Neuronal stem cell (in vitro differentiated cells): ENCODE measurements around the gene DDX28.

Experiments
- DNase-seq: peaks from one replicate; pipeline ENCODE4 v3.0.0-alpha.2; 2013; ENCODE audit warnings: low spot score
- H2AFZ ChIP-seq: one replicate; pipeline ENCODE4 v1.6.1; 2013; ENCODE audit warnings: mild to moderate bottlenecking, low read length, inconsistent platforms
- H2AK5ac ChIP-seq: 2 replicates; pipeline ENCODE4 v1.6.1; 2013; ENCODE audit warnings: low read depth, mild to moderate bottlenecking, inconsistent platforms, low read length, moderate library complexity, mixed read lengths
- H2BK120ac ChIP-seq: 2 replicates; pipeline ENCODE4 v1.6.1; 2013; ENCODE audit warnings: low read depth, mild to moderate bottlenecking, inconsistent platforms, low read length, moderate library complexity, mixed read lengths
- H2BK12ac ChIP-seq: one replicate; pipeline ENCODE4 v1.6.1; 2013; ENCODE audit warnings: low read length, inconsistent platforms
- H2BK15ac ChIP-seq: 2 replicates; pipeline ENCODE4 v1.6.1; 2013; ENCODE audit warnings: mild to moderate bottlenecking, low read length, inconsistent platforms, mixed read lengths
- H2BK5ac ChIP-seq: one replicate; pipeline ENCODE4 v1.6.1; 2013; ENCODE audit warnings: inconsistent platforms, mild to moderate bottlenecking, low read length, moderate library complexity
- H3K14ac ChIP-seq: one replicate; pipeline ENCODE4 v1.6.1; 2013; ENCODE audit warnings: low read length, inconsistent platforms
- H3K18ac ChIP-seq: 2 replicates; pipeline ENCODE4 v1.6.1; 2013; ENCODE audit warnings: low read length, inconsistent platforms
- H3K23ac ChIP-seq: 2 replicates; pipeline ENCODE4 v1.6.1; 2013; ENCODE audit warnings: low read depth, mild to moderate bottlenecking, mixed read lengths, low read length, inconsistent platforms; ENCODE audit not compliant: poor library complexity
- H3K27ac ChIP-seq: replicated peaks from 3 replicates; pipeline ENCODE4 v1.5.1; 2013; ENCODE audit warnings: low read length, inconsistent platforms
- H3K27me3 ChIP-seq, 3 experiments: 2 replicates each; pipeline ENCODE4 v1.6.1; 2013; ENCODE audit warnings: low read length in 3 of 3, mild to moderate bottlenecking in 2 of 3, inconsistent platforms in 1 of 3, low read depth in 1 of 3, mixed read lengths in 1 of 3, moderate library complexity in 1 of 3; ENCODE audit not compliant: control insufficient read depth in 3 of 3, insufficient read depth in 3 of 3
- H3K36me3 ChIP-seq, 2 donors: replicated peaks in 1 of 2; 2 replicates each; pipeline ENCODE4 v1.6.1; 2013; ENCODE audit warnings: low read length in 2 of 2; ENCODE audit not compliant: control insufficient read depth in 2 of 2, insufficient read depth in 2 of 2
- H3K4ac ChIP-seq: 2 replicates; pipeline ENCODE4 v1.6.1; 2013; ENCODE audit warnings: inconsistent platforms, mild to moderate bottlenecking, low read length, moderate library complexity
- H3K4me1 ChIP-seq, 2 donors: 1 replicate in 1 of 2; 2 replicates in 1 of 2; pipeline ENCODE4 v1.6.1; 2013; ENCODE audit warnings: low read length in 2 of 2, low read depth in 1 of 2; ENCODE audit not compliant: control insufficient read depth in 2 of 2, insufficient read depth in 1 of 2
- H3K4me2 ChIP-seq: one replicate; pipeline ENCODE4 v1.6.1; 2013; ENCODE audit warnings: mild to moderate bottlenecking, low read length, inconsistent platforms; ENCODE audit not compliant: insufficient read depth, poor library complexity, severe bottlenecking
- H3K4me3 ChIP-seq, 2 donors: 2 replicates each; pipeline ENCODE4 v1.5.1; 2013; ENCODE audit warnings: low read length in 2 of 2, mild to moderate bottlenecking in 2 of 2, inconsistent platforms in 1 of 2, moderate library complexity in 1 of 2
- H3K79me1 ChIP-seq: one replicate; pipeline ENCODE4 v1.6.1; 2013; ENCODE audit warnings: low read depth, mild to moderate bottlenecking, inconsistent platforms, low read length, moderate library complexity
- H3K9ac ChIP-seq: one replicate; pipeline ENCODE4 v1.6.1; 2013; ENCODE audit warnings: mild to moderate bottlenecking, low read depth, low read length, inconsistent platforms; ENCODE audit not compliant: poor library complexity
- H3K9me3 ChIP-seq, 2 donors: replicated peaks in 1 of 2; 2 replicates each; pipeline versions ENCODE3 to v1.6.1; 2013; ENCODE audit warnings: low read length in 2 of 2, mild to moderate bottlenecking in 2 of 2, inconsistent platforms in 1 of 2, low read depth in 1 of 2, mixed read lengths in 1 of 2, moderate library complexity in 1 of 2; ENCODE audit not compliant: control insufficient read depth in 2 of 2, insufficient read depth in 1 of 2
- H4K8ac ChIP-seq: one replicate; pipeline ENCODE4 v1.6.1; 2013; ENCODE audit warnings: low read depth, mild to moderate bottlenecking, inconsistent platforms, low read length, moderate library complexity
- H4K91ac ChIP-seq: one replicate; pipeline ENCODE4 v1.6.1; 2013; ENCODE audit warnings: low read length, low read depth, mild to moderate bottlenecking, inconsistent platforms; ENCODE audit not compliant: poor library complexity
- WGBS, 2 donors: extraction: QIAGEN DNeasy Blood & Tissue Kit; methylation state at CpG; one replicate each; pipeline ENCODE4 v1.1.7; 2013; ENCODE audit warnings: missing lambda C conversion rate in 2 of 2, mixed read lengths in 1 of 2; ENCODE audit not compliant: insufficient read length in 2 of 2, insufficient replicate concordance in 1 of 2; ENCODE audit errors: extremely low coverage in 2 of 2; 5-methylcytosine and 5-hydroxymethylcytosine counted together

Gene DDX28

GRCh38 chr16:68037841-68038597 is 15.0 kb upstream of the DDX28 start:
- no peak overlapping the region for H2AK5ac ChIP-seq
- no peaks in the 10 kb centered on the region for H3K9me3 ChIP-seq
- H3K4me3 ChIP-seq, result no peak overlapping the region
- H4K8ac ChIP-seq, result no peak overlapping the region
- H2BK120ac ChIP-seq, result no peak overlapping the region
- no peak overlapping the region for H2BK15ac ChIP-seq
- WGBS, 2 donors, result no CpG with 5 or more reads among the region's 9 CpGs
- H2AFZ ChIP-seq, result no peak overlapping the region
- no peak overlapping the region for H2BK12ac ChIP-seq
- no peak overlapping the region for H3K18ac ChIP-seq
- H4K91ac ChIP-seq, result no peak overlapping the region
- no peak overlapping the region for H3K4ac ChIP-seq
- no peak overlapping the region for H3K9ac ChIP-seq
- H3K27ac ChIP-seq, result no peak overlapping the region
- H3K23ac ChIP-seq, result no peak overlapping the region
- no peak overlapping the region for H3K4me2 ChIP-seq
- no peaks in the 10 kb centered on the region for H3K27me3 ChIP-seq
- peaks cover 0 to 37% of the 10 kb centered on the region in 2 donors for H3K36me3 ChIP-seq
- no peaks in the 10 kb centered on the region for H3K4me1 ChIP-seq
- no peak overlapping the region for H2BK5ac ChIP-seq
- no peaks in the 10 kb centered on the region for H3K79me1 ChIP-seq
- DNase-seq, result no peak
- no peak overlapping the region for H3K14ac ChIP-seq

- H4K8ac ChIP-seq, result no peak overlapping the region
- no peak overlapping the region for H3K9ac ChIP-seq
- no peak overlapping the region for H2BK5ac ChIP-seq
- no peaks in the 10 kb centered on the region for H3K79me1 ChIP-seq
- H3K27me3 ChIP-seq, result no peaks in the 10 kb centered on the region
- H3K36me3 ChIP-seq, result peaks cover 0 to 26% of the 10 kb centered on the region in 2 donors
- no peak overlapping the region for H4K91ac ChIP-seq
- no peaks in the 10 kb centered on the region for H3K9me3 ChIP-seq
- no peak overlapping the region for H2AFZ ChIP-seq
- H3K4me3 ChIP-seq, result no peak overlapping the region
- H3K4me2 ChIP-seq, result no peak overlapping the region
- no peaks in the 10 kb centered on the region for H3K4me1 ChIP-seq
- H3K4ac ChIP-seq, result no peak overlapping the region
- no peak overlapping the region for H2BK15ac ChIP-seq
- no peak overlapping the region for H2AK5ac ChIP-seq
- no CpG with 5 or more reads among the region's 2 CpGs for WGBS, 2 donors
- no peak overlapping the region for H3K14ac ChIP-seq
- H3K27ac ChIP-seq, result no peak overlapping the region
- H2BK12ac ChIP-seq, result no peak overlapping the region
- H2BK120ac ChIP-seq, result no peak overlapping the region
- no peak overlapping the region for H3K23ac ChIP-seq
- no peak for DNase-seq
- no peak overlapping the region for H3K18ac ChIP-seq
Measured at GRCh38 chr16:68035227-68035626, 12.2 kb upstream of the DDX28 start.

GRCh38 chr16:68033101-68033500 is 10.1 kb upstream of the DDX28 start:
- H3K36me3 ChIP-seq, result peaks cover 0 to 31% of the 10 kb centered on the region in 2 donors
- H2BK5ac ChIP-seq, result no peak overlapping the region
- H2AK5ac ChIP-seq, result no peak overlapping the region
- H4K8ac ChIP-seq, result no peak overlapping the region
- no peak overlapping the region for H2BK120ac ChIP-seq
- no peaks in the 10 kb centered on the region for H3K79me1 ChIP-seq
- H3K4ac ChIP-seq, result no peak overlapping the region
- no peak overlapping the region for H3K14ac ChIP-seq
- no peak overlapping the region for H3K4me3 ChIP-seq
- no peak overlapping the region for H2BK15ac ChIP-seq
- H3K9me3 ChIP-seq, result no peaks in the 10 kb centered on the region
- no peak overlapping the region for H3K9ac ChIP-seq
- H2BK12ac ChIP-seq, result no peak overlapping the region
- WGBS, 2 donors, result no CpG with 5 or more reads among the region's 2 CpGs
- no peak overlapping the region for H2AFZ ChIP-seq
- no peaks in the 10 kb centered on the region for H3K4me1 ChIP-seq
- H3K4me2 ChIP-seq, result no peak overlapping the region
- no peak for DNase-seq
- no peak overlapping the region for H3K27ac ChIP-seq
- no peak overlapping the region for H3K23ac ChIP-seq
- H4K91ac ChIP-seq, result no peak overlapping the region
- no peak overlapping the region for H3K18ac ChIP-seq
- H3K27me3 ChIP-seq, result no peaks in the 10 kb centered on the region

- no CpG with 5 or more reads among the region's 2 CpGs for WGBS, 2 donors
- H3K9ac ChIP-seq, result no peak overlapping the region
Measured at GRCh38 chr16:68031951-68032350, 8.9 kb upstream of the DDX28 start.

More at GRCh38 chr16:68031951-68032350, 8.9 kb upstream of the DDX28 start:
- H3K4me1 ChIP-seq, result no peaks in the 10 kb centered on the region
- no peak overlapping the region for H4K91ac ChIP-seq
- no peak overlapping the region for H4K8ac ChIP-seq
- H3K14ac ChIP-seq, result no peak overlapping the region
- no peaks in the 10 kb centered on the region for H3K79me1 ChIP-seq
- H2BK120ac ChIP-seq, result no peak overlapping the region
- H3K4ac ChIP-seq, result no peak overlapping the region
- no peaks in the 10 kb centered on the region for H3K9me3 ChIP-seq
- peaks cover under 1 to 36% of the 10 kb centered on the region in 2 donors for H3K36me3 ChIP-seq
- DNase-seq, result no peak
- no peak overlapping the region for H3K27ac ChIP-seq
- no peak overlapping the region for H2BK15ac ChIP-seq
- H2BK12ac ChIP-seq, result no peak overlapping the region
- H2BK5ac ChIP-seq, result no peak overlapping the region
- H3K4me3 ChIP-seq, result no peak overlapping the region
- no peaks in the 10 kb centered on the region for H3K27me3 ChIP-seq
- no peak overlapping the region for H3K23ac ChIP-seq
- H3K18ac ChIP-seq, result no peak overlapping the region
- no peak overlapping the region for H3K4me2 ChIP-seq
- H2AK5ac ChIP-seq, result no peak overlapping the region
- no peak overlapping the region for H2AFZ ChIP-seq
